ENCODE results near the gene REV3L. TPM values are rescaled to one million over a fixed set of nuclear protein-coding genes. Genes with fewer than 3 reads are reported as not detected.
A peak's percentile ranks its signal among the peaks of the same experiment; 100 is the strongest.

REV3L gene
- total and polyA plus RNA-seq, 2 of the 8 experiments (the other 6 are each of a cell fraction or from before 2014, with no cell fraction given), result 2.1 to 6.6 TPM

DNA sequence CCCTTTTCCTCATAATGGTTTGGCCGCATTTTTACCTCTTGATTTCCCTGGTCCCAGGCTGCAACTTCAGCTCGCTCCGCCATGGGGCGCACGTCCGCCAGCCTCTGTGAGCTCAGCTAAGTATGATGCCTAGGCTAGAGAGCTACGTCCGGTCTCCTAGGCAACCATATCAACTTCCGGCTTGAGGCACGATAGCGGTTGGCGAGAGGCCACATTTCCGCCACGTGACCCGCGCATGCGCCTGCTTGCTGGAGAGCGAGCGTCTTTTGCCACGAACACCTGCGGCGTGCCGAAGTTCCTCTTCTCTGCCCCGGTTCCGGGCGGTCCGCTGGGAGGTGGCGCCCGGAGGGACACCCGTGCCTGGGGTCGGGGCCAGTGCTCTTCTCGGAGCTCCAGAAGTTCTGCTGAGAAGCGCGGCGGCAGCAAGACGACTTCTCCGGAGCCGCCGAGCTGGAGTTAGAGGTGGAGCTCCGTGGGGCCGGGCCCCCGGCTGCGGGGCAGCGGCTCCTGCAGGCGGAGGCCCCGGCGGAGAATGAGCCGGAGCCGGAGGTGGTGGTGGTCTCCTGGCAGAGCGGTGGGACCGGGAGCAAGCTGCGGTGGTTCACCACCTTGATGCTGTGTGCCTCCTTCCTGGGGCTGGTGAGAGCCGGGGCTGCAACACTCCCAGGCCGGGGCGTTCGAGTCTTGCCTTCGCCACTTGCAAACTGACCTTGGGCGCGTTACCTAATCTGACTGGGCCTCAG lies 223.8 kb downstream of the REV3L start (continued):
- TF ChIP-seq RAD21 (IDR thresholded peaks at IDR 0.05 in 1 of 2, conservative IDR thresholded peaks at IDR 0.05 in 1 of 2; ENCODE audit: low read depth in 2 of 2, low read length in 2 of 2), result peak; percentile 88

Measured in H1 (cell line).